Myometrial cell (primary cell): ENCODE results near the gene ARL6IP6. TPM values are rescaled to one million over a fixed set of nuclear protein-coding genes. Genes with fewer than 3 reads are reported as not detected.

Source experiments
- total RNA-seq: library from RNA; depleted of rRNA; stranded (reverse); fragments of >200 nt; gene quantifications from 2 replicates; pipeline ENCODE4 v1.2.3, GENCODE V29; 2015

Gene ARL6IP6
- 13.5 and 22.9 TPM in 2 replicates for total RNA-seq

GRCh38 chr2:152718076-152718908 lies at the start of gene ARL6IP6:
ARL6IP6 (plus strand) TSS chr2:152718620; CDS start chr2:152718625, 5 bp downstream.

GRCh38 chr2:152717228-152718075 lies 968 bp upstream of the ARL6IP6 start, which contains the start of gene PRPF40A:
PRPF40A (minus strand) TSS chr2:152717461; CDS start chr2:152717439, 22 bp downstream.

Other genes starting within 250 kb of the ARL6IP6 start
- gene PRPF40A, start 1.2 kb upstream of the ARL6IP6 start, total RNA-seq, result 76.7 and 100 TPM in 2 replicates